ENCODE measurements around the gene MLST8. TPM values are rescaled to one million over a fixed set of nuclear protein-coding genes. Genes with fewer than 3 reads are reported as not detected.

MLST8 gene
- polyA plus RNA-seq, 1 donor (not counting 4 experiments of a cell fraction or from before 2014, with no cell fraction given): 35.7 TPM

- Histone ChIP-seq H3K27ac (ENCODE audit: control insufficient read depth, insufficient read depth, low read length) (no peak overlapping the region), H3K36me3 (ENCODE audit: control insufficient read depth in 2 of 2, extremely low read depth in 1 of 2, insufficient read depth in 2 of 2, low read length in 2 of 2) (peaks cover 18 to 21% of the 10 kb centered on the region in 2 experiments), H2AFZ (ENCODE audit: control insufficient read depth, low read length) (no peak overlapping the region), H3K9me1 (ENCODE audit: control insufficient read depth, extremely low read depth, insufficient read depth, low read length) (no peaks in the 10 kb centered on the region), H3K27me3 (ENCODE audit: control insufficient read depth, extremely low read depth, insufficient read depth, low read length) (peaks cover 2% of the 10 kb centered on the region), H3K4me2 (ENCODE audit: control insufficient read depth, extremely low read depth, insufficient read depth, low read depth, low read length) (peak overlapping the region; percentile 6), H3K9me3 (ENCODE audit: control insufficient read depth, low read depth, low read length) (no peaks in the 10 kb centered on the region), H3K79me2 (ENCODE audit: control insufficient read depth, insufficient read depth, low read length) (no peaks in the 10 kb centered on the region), H3K9ac (ENCODE audit: control insufficient read depth, extremely low read depth, insufficient read depth, low read length) (no peak overlapping the region), H3K4me3 (ENCODE audit: control insufficient read depth in 2 of 3, extremely low read depth in 1 of 3, insufficient read depth in 2 of 3, low read depth in 1 of 3, low read length in 3 of 3) (no peak overlapping the region), H4K20me1 (ENCODE audit: control insufficient read depth, extremely low read depth, insufficient read depth, low read length) (no peaks in the 10 kb centered on the region), H3K4me1 (ENCODE audit: control insufficient read depth, extremely low read depth, insufficient read depth, low read length) (peaks cover 4% of the 10 kb centered on the region)
- dilution Hi-C loops (cut with MboI; ENCODE audit: extremely low pct_ligation_motif_present, low sequenced_read_pairs): no loop called here
- FAIRE-seq (no peak), DNase-seq (ENCODE audit: low read depth, low spot score) (no peak)
- TF ChIP-seq CTCF (optimal IDR thresholded peaks at IDR 0.05 in 1 of 3, IDR thresholded peaks at IDR 0.05 in 1 of 3, conservative IDR thresholded peaks at IDR 0.05 in 1 of 3; ENCODE audit: extremely low read depth in 1 of 3, insufficient read depth in 2 of 3, low read length in 3 of 3) (no peak), EZH2 (IDR thresholded peaks at IDR 0.05; ENCODE audit: low read length) (no peak)
Measured at GRCh38 chr16:2179576-2179975, 25.7 kb upstream of the MLST8 start.

- no peak overlapping the region for H3K27ac ChIP-seq (ENCODE audit: control insufficient read depth, insufficient read depth, low read length)
Measured at GRCh38 chr16:2180461-2180860, 24.8 kb upstream of the MLST8 start.

More at GRCh38 chr16:2180461-2180860, 24.8 kb upstream of the MLST8 start:
- H3K9me1 ChIP-seq (ENCODE audit: control insufficient read depth, extremely low read depth, insufficient read depth, low read length): no peaks in the 10 kb centered on the region
- no peaks in the 10 kb centered on the region for H3K9me3 ChIP-seq (ENCODE audit: control insufficient read depth, low read depth, low read length)
- H3K9ac ChIP-seq (ENCODE audit: control insufficient read depth, extremely low read depth, insufficient read depth, low read length): no peak overlapping the region
- no peak overlapping the region for H3K4me3 ChIP-seq (ENCODE audit: control insufficient read depth in 2 of 3, extremely low read depth in 1 of 3, insufficient read depth in 2 of 3, low read depth in 1 of 3, low read length in 3 of 3)
- DNase-seq (ENCODE audit: low read depth, low spot score) (no peak), FAIRE-seq (no peak)
- no peaks in the 10 kb centered on the region for H4K20me1 ChIP-seq (ENCODE audit: control insufficient read depth, extremely low read depth, insufficient read depth, low read length)
- H3K36me3 ChIP-seq (ENCODE audit: control insufficient read depth in 2 of 2, extremely low read depth in 1 of 2, insufficient read depth in 2 of 2, low read length in 2 of 2): peaks cover 14 to 15% of the 10 kb centered on the region in 2 experiments
- dilution Hi-C loops (cut with MboI; ENCODE audit: extremely low pct_ligation_motif_present, low sequenced_read_pairs): no loop called here
- H2AFZ ChIP-seq (ENCODE audit: control insufficient read depth, low read length): no peak overlapping the region
- no peaks in the 10 kb centered on the region for H3K79me2 ChIP-seq (ENCODE audit: control insufficient read depth, insufficient read depth, low read length)
- peaks cover 4% of the 10 kb centered on the region for H3K4me1 ChIP-seq (ENCODE audit: control insufficient read depth, extremely low read depth, insufficient read depth, low read length)
- H3K4me2 ChIP-seq (ENCODE audit: control insufficient read depth, extremely low read depth, insufficient read depth, low read depth, low read length): no peak overlapping the region
- H3K27me3 ChIP-seq (ENCODE audit: control insufficient read depth, extremely low read depth, insufficient read depth, low read length): peaks cover 5% of the 10 kb centered on the region
- TF ChIP-seq EZH2 (IDR thresholded peaks at IDR 0.05; ENCODE audit: low read length): no peak
- no peak for TF ChIP-seq CTCF (optimal IDR thresholded peaks at IDR 0.05 in 1 of 3, IDR thresholded peaks at IDR 0.05 in 1 of 3, conservative IDR thresholded peaks at IDR 0.05 in 1 of 3; ENCODE audit: extremely low read depth in 1 of 3, insufficient read depth in 2 of 3, low read length in 3 of 3)

All from keratinocyte (primary cell).